Activated CD4-positive, alpha-beta T cell treated with anti-CD3 and anti-CD28 coated beads, Interleukin-2, amount 50 U/mL, for 24 hours (primary cell): ENCODE results near the gene CSNK2A2.

Experiments used
- DNase-seq, 2 donors: peaks; one replicate each; pipeline ENCODE4 v3.0.0-alpha.2; 2020; ENCODE audit warnings: low read depth in 1 of 2, low spot score in 1 of 2

Gene CSNK2A2

GRCh38 chr16:58200004-58200797, 2.3 kb upstream of the CSNK2A2 start:
- no peak for DNase-seq

- DNase-seq: no peak
Measured at GRCh38 chr16:58198803-58199411, 1.0 kb upstream of the CSNK2A2 start.

GRCh38 chr16:58197314-58198012, 443 bp downstream of the CSNK2A2 start:
- no peak for DNase-seq

- DNase-seq: no peak
Measured at GRCh38 chr16:58196898-58197313, 1.0 kb downstream of the CSNK2A2 start.

GRCh38 chr16:58195771-58196170, 2.1 kb downstream of the CSNK2A2 start:
- DNase-seq: no peak

- DNase-seq: no peak
Measured at GRCh38 chr16:58195344-58195743, 2.6 kb downstream of the CSNK2A2 start.

- DNase-seq: no peak
Measured at GRCh38 chr16:58194790-58195189, 3.1 kb downstream of the CSNK2A2 start.

- DNase-seq: no peak
Measured at GRCh38 chr16:58187665-58188421, 10.1 kb downstream of the CSNK2A2 start.

GRCh38 chr16:58187092-58187491, 10.8 kb downstream of the CSNK2A2 start:
- no peak for DNase-seq

- DNase-seq: no peak
Measured at GRCh38 chr16:58186176-58186944, 11.5 kb downstream of the CSNK2A2 start.

- no peak for DNase-seq
Measured at GRCh38 chr16:58177353-58177710, 20.6 kb downstream of the CSNK2A2 start.

- no peak for DNase-seq
Measured at GRCh38 chr16:58176608-58177352, 21.1 kb downstream of the CSNK2A2 start.

GRCh38 chr16:58170223-58170622, 27.7 kb downstream of the CSNK2A2 start:
- DNase-seq: no peak

- no peak for DNase-seq
Measured at GRCh38 chr16:58160855-58161254, 37.1 kb downstream of the CSNK2A2 start.

GRCh38 chr16:58158725-58159124, 39.2 kb downstream of the CSNK2A2 start:
- no peak for DNase-seq

- no peak for DNase-seq
Measured at GRCh38 chr16:58157951-58158540, 39.9 kb downstream of the CSNK2A2 start.

- DNase-seq: no peak
Measured at GRCh38 chr16:58157239-58157638, 40.7 kb downstream of the CSNK2A2 start.

- DNase-seq: no peak
Measured at GRCh38 chr16:58155839-58156238, 42.1 kb downstream of the CSNK2A2 start.

- DNase-seq: no peak
Measured at GRCh38 chr16:58154345-58154744, 43.6 kb downstream of the CSNK2A2 start.
